Measurements from ENCODE around the gene ZNF23. TPM values are rescaled to one million over a fixed set of nuclear protein-coding genes. Genes with fewer than 3 reads are reported as not detected.

The ZNF23 gene
- total RNA-seq, 6 experiments from 2014 or later, result 3.1 to 4.8 (median 3.9) TPM

GRCh38 chr16:71492786-71493185 is 30.7 kb upstream of the ZNF23 start:
- no peak for TF ChIP-seq POLR2A (IDR thresholded peaks at IDR 0.05)
- TF ChIP-seq, protein P1, sequence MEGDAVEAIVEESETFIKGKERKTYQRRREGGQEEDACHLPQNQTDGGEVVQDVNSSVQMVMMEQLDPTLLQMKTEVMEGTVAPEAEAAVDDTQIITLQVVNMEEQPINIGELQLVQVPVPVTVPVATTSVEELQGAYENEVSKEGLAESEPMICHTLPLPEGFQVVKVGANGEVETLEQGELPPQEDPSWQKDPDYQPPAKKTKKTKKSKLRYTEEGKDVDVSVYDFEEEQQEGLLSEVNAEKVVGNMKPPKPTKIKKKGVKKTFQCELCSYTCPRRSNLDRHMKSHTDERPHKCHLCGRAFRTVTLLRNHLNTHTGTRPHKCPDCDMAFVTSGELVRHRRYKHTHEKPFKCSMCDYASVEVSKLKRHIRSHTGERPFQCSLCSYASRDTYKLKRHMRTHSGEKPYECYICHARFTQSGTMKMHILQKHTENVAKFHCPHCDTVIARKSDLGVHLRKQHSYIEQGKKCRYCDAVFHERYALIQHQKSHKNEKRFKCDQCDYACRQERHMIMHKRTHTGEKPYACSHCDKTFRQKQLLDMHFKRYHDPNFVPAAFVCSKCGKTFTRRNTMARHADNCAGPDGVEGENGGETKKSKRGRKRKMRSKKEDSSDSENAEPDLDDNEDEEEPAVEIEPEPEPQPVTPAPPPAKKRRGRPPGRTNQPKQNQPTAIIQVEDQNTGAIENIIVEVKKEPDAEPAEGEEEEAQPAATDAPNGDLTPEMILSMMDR (IDR thresholded peaks at IDR 0.05), result no peak
- intact Hi-C loops (cut with DNase I), result loop anchor here in 1 of 2 donors (10.0 kb wide), 1 partner anchor 78 kb away; no protein-coding TSS in a partner anchor

DNA sequence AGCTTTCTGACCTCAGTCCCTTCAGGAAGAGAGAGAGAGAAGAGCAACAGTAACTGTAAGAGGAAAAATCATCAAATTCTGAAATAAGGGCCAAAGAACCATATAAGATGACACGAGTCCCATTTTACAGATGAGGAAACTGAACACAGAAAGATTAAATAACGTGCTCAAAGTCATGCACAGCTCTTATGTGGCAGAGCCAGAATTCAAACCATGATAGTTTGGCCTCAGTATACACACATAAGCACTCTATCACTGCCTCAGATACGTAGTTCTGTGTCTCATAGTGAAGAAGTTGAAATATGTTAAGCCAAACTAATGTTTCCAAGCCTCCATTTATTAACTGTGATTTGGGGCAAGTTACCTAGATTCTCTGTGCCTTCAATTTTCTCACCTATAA is 29.0 kb upstream of the ZNF23 start:
- H3K36me3 ChIP-seq, result no peaks in the 10 kb centered on the region
- no peaks in the 10 kb centered on the region for H3K9me3 ChIP-seq
- intact Hi-C loops (cut with DNase I), result loop anchor here in 1 of 2 donors (10.0 kb wide), 1 partner anchor 76 kb away; no protein-coding TSS in a partner anchor
- DNase-seq, result no peak
- ATAC-seq, result no peak
- TF ChIP-seq POLR2A (IDR thresholded peaks at IDR 0.05), result no peak
- TF ChIP-seq, protein P1 (IDR thresholded peaks at IDR 0.05), result no peak
- no peak overlapping the region for H3K27ac ChIP-seq
- no peaks in the 10 kb centered on the region for H3K4me1 ChIP-seq
- H3K27me3 ChIP-seq, result no peaks in the 10 kb centered on the region
- WGBS (ENCODE audit: insufficient coverage, low coverage, low lambda C conversion rate, missing lambda C conversion rate), result 45% methylated on average over 2 of the region's 3 CpGs
- H3K4me3 ChIP-seq, result no peak overlapping the region

More at GRCh38 chr16:71492786-71493185, 30.7 kb upstream of the ZNF23 start:
- ATAC-seq (no peak), DNase-seq (no peak)
- Histone ChIP-seq H3K9me3 (no peaks in the 10 kb centered on the region), H3K4me1 (no peaks in the 10 kb centered on the region), H3K36me3 (no peaks in the 10 kb centered on the region), H3K27me3 (no peaks in the 10 kb centered on the region), H3K27ac (no peak overlapping the region), H3K4me3 (no peak overlapping the region)
- 59% methylated on average over 2 of the region's 2 CpGs for WGBS (ENCODE audit: insufficient coverage, low coverage, low lambda C conversion rate, missing lambda C conversion rate)

GRCh38 chr16:71490361-71490760 is 28.3 kb upstream of the ZNF23 start:
- ATAC-seq (no peak), DNase-seq (no peak)
- no peaks in the 10 kb centered on the region for H3K4me1 ChIP-seq
- no peaks in the 10 kb centered on the region for H3K9me3 ChIP-seq
- intact Hi-C loops (cut with DNase I), result loop anchor here in 1 of 2 donors (10.0 kb wide), 1 partner anchor 76 kb away; no protein-coding TSS in a partner anchor
- H3K4me3 ChIP-seq, result no peak overlapping the region
- H3K27ac ChIP-seq, result no peak overlapping the region
- no peak for TF ChIP-seq POLR2A (IDR thresholded peaks at IDR 0.05)
- TF ChIP-seq, protein P1 (IDR thresholded peaks at IDR 0.05), result no peak
- H3K27me3 ChIP-seq, result no peaks in the 10 kb centered on the region
- no peaks in the 10 kb centered on the region for H3K36me3 ChIP-seq

GRCh38 chr16:71489122-71489521 is 27.1 kb upstream of the ZNF23 start, which contains the start of gene ZNF19:
TSS of gene ZNF19 (minus strand) at chr16:71489324. CDS start at chr16:71482114, 7,210 bp downstream.
- Histone ChIP-seq H3K9me3 (no peaks in the 10 kb centered on the region), H3K4me1 (peaks cover 0 to 4% (median 0%) of the 10 kb centered on the region in 4 donors), H3K36me3 (no peaks in the 10 kb centered on the region), H3K4me3 (no peak within 1 kb of the TSS), H3K27ac (no peak within 1 kb of the TSS), H3K27me3 (no peaks in the 10 kb centered on the region)
- ATAC-seq (no peak), DNase-seq (no peak)
- intact Hi-C loops (cut with DNase I), result no loop called here
- 89% methylated on average over 13 of the region's 22 CpGs for WGBS (ENCODE audit: insufficient coverage, low coverage, low lambda C conversion rate, missing lambda C conversion rate)
- TF ChIP-seq POLR2A (IDR thresholded peaks at IDR 0.05), result no peak
- TF ChIP-seq, protein P1 (IDR thresholded peaks at IDR 0.05), result no peak

Data from right lobe of liver (tissue), 6 donors.